A549 (cell line): ENCODE measurements around the gene SYT13. TPM values are rescaled to one million over a fixed set of nuclear protein-coding genes. Genes with fewer than 3 reads are reported as not detected.

ENCODE experiments used
- MAFK ChIP-seq: fragments of 450-650 bp; IDR thresholded peaks from 2 replicates; pipeline ENCODE4 v1.6.1; 2014; ENCODE audit not compliant: partially characterized antibody
- polyA plus RNA-seq, 4 experiments: library from polyadenylated mRNA; depleted of rRNA in 3 of 4; stranded (reverse); fragments of >200 nt; fragmentation: RNase III in 1 of 4; extraction: RNeasy Plus Mini Kit Qiagen cat#74134 plus additional on column Dnase treatment in 1 of 4; gene quantifications; 2 replicates in 3 of 4; 3 replicates in 1 of 4; pipeline ENCODE4 v1.2.3, GENCODE V29; 2011 to 2017
- TF ChIP-seq, protein P1 (sequence below): fragments of >200 bp; sonication (Bioruptor Twin); formaldehyde crosslinking; IDR thresholded peaks from 2 replicates; pipeline ENCODE4 v1.6.1; 2016

Gene SYT13
- polyA plus RNA-seq, 2 of the 4 experiments (the other 2 are of a cell fraction) = 8.1 to 12.9 TPM

DNA sequence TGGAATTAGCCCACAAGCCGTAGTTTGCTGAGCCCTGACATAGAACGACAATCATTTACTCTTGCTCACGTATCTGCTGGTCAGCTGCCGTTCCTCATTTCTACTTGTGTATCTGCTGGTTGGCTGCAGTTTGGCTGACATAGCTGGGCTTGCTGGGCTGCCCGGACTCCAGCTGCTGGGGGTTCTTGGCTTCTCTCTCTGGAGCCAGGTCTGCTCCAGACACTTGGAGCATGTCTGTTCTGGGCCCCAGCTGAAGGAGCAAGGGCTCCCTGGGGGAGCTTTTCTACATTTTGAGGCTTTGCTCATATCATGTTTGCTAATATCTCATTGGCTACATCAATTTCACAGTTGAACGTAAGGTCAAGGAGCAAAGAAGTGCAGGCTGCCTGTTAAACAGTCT, 92.4 kb downstream of the SYT13 start (continued):
- TF ChIP-seq, protein P1, sequence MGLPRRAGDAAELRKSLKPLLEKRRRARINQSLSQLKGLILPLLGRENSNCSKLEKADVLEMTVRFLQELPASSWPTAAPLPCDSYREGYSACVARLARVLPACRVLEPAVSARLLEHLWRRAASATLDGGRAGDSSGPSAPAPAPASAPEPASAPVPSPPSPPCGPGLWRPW = no peak
- TF ChIP-seq MAFK = no peak

Other genes with a start within 250 kb of the SYT13 start
- 4.3 and 5.8 TPM in 2 replicates for gene PRDM11, start 139.7 kb downstream of the SYT13 start, polyA plus RNA-seq (2011; rRNA removed)
- 5.3 to 6.2 TPM (median 5.4 TPM) in 3 replicates for gene PRDM11, start 139.7 kb downstream of the SYT13 start, polyA plus RNA-seq (2017; fragmentation: RNase III; extraction: RNeasy Plus Mini Kit Qiagen cat#74134 plus additional on column Dnase treatment)